Measurements from ENCODE around the gene UBTD2. TPM values are rescaled to one million over a fixed set of nuclear protein-coding genes. Genes with fewer than 3 reads are reported as not detected.
A peak's percentile ranks its signal among the peaks of the same experiment; 100 is the strongest.

Gene UBTD2
- total and polyA plus RNA-seq, 2 experiments from 2014 or later: 17.9 to 46.3 TPM

DNA sequence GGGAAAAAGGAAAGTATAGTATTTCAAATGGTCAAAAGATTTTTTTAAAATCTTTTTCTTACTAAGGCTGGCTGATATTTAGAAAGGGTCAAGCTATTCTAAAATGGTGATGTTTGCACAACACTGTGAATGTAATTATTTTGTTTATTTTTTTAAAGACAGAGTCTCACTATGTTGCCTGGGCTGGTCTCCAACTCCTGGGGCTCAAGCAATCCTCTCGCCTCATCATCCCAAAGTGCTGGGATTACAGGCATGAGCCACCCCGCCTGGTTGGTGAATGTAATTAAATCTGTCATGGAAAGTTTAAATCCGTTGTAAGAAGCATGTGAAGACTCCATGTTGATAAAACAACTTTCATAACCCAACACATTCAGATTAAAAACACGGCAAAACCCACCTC lies 2.6 kb downstream of the UBTD2 start:
- no peaks in the 10 kb centered on the region for H3K9me3 Mint-ChIP-seq
- peaks cover 74% of the 10 kb centered on the region for H3K79me2 ChIP-seq (replicated peaks; ENCODE audit: insufficient read depth)
- no peak for ATAC-seq

DNA sequence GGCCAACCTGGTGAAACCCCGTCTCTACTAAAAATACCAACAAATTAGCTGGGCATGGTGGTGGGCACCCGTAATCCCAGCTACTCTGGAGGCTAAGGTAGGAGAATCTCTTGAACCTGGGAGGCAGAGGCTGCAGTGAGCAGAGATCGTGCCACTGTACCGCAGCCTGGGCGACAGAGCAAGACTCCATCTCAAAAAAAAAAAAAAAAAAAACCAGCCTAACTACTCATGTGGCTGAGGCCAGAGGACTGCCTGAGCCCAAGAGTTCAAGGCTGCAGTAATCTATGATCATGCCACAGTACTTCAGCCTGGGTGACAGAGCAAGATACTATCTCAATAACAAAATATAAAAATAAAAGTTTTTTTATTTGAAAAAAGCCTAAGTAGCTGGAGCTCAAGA lies 3.2 kb downstream of the UBTD2 start:
- H3F3A ChIP-seq (replicated peaks; ENCODE audit: low read depth): no peaks in the 10 kb centered on the region; the same call in 1 of the 2 replicates
- H3K27me3 ChIP-seq (ENCODE audit: insufficient read depth): no peaks in the 10 kb centered on the region
- no peak overlapping the region for H3K27ac ChIP-seq (ENCODE audit: low read depth)
- Mint-ChIP-seq H3K9me3 (no peaks in the 10 kb centered on the region), H3K4me3 (no peak overlapping the region), H3K27me3 (ENCODE audit: insufficient read depth, low read depth, poor library complexity) (peaks cover 19% of the 10 kb centered on the region), H3K27ac (no peak overlapping the region), H3K36me3 (ENCODE audit: low read depth) (peaks cover 13% of the 10 kb centered on the region; the same call in 2 of the 3 replicates), H3K4me1 (peaks cover 35% of the 10 kb centered on the region)
- no peak overlapping the region for H3K4me2 ChIP-seq
- no peaks in the 10 kb centered on the region for H3K36me3 ChIP-seq (ENCODE audit: insufficient read depth)
- H3K79me2 ChIP-seq (replicated peaks; ENCODE audit: insufficient read depth): peaks cover 80% of the 10 kb centered on the region
- no peak overlapping the region for H2AFZ ChIP-seq
- DNase-seq (ENCODE audit: low spot score) (no peak), ATAC-seq (no peak)
- H3K4me1 ChIP-seq (ENCODE audit: insufficient read depth): peaks cover 37% of the 10 kb centered on the region
- peaks cover 63% of the 10 kb centered on the region for H4K20me1 ChIP-seq (replicated peaks; ENCODE audit: insufficient read depth)
- no peak overlapping the region for H3K4me3 ChIP-seq
- H3K9me2 ChIP-seq (ENCODE audit: insufficient read depth): no peaks in the 10 kb centered on the region
- TF ChIP-seq, protein P1, sequence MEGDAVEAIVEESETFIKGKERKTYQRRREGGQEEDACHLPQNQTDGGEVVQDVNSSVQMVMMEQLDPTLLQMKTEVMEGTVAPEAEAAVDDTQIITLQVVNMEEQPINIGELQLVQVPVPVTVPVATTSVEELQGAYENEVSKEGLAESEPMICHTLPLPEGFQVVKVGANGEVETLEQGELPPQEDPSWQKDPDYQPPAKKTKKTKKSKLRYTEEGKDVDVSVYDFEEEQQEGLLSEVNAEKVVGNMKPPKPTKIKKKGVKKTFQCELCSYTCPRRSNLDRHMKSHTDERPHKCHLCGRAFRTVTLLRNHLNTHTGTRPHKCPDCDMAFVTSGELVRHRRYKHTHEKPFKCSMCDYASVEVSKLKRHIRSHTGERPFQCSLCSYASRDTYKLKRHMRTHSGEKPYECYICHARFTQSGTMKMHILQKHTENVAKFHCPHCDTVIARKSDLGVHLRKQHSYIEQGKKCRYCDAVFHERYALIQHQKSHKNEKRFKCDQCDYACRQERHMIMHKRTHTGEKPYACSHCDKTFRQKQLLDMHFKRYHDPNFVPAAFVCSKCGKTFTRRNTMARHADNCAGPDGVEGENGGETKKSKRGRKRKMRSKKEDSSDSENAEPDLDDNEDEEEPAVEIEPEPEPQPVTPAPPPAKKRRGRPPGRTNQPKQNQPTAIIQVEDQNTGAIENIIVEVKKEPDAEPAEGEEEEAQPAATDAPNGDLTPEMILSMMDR (conservative IDR thresholded peaks at IDR 0.05; ENCODE audit: low read depth in 2 of 2): no peak
- no peak for TF ChIP-seq ZNF331 (CRISPR knock-in tag; IDR thresholded peaks at IDR 0.05; ENCODE audit: low read depth)
- no peak for TF ChIP-seq CREB1 (CRISPR knock-in tag; IDR thresholded peaks at IDR 0.05; ENCODE audit: low read depth)
- no peak for TF ChIP-seq EZH2 (IDR thresholded peaks at IDR 0.05; ENCODE audit: low read depth, unreplicated experiment)
- TF ChIP-seq POLR2AphosphoS5 (IDR thresholded peaks at IDR 0.05; ENCODE audit: low read depth): no peak
- no peak for TF ChIP-seq JUNB (IDR thresholded peaks at IDR 0.05; ENCODE audit: unreplicated experiment)
- TF ChIP-seq STAT1 (IDR thresholded peaks at IDR 0.05; ENCODE audit: unreplicated experiment): no peak
- TF ChIP-seq, protein P2, sequence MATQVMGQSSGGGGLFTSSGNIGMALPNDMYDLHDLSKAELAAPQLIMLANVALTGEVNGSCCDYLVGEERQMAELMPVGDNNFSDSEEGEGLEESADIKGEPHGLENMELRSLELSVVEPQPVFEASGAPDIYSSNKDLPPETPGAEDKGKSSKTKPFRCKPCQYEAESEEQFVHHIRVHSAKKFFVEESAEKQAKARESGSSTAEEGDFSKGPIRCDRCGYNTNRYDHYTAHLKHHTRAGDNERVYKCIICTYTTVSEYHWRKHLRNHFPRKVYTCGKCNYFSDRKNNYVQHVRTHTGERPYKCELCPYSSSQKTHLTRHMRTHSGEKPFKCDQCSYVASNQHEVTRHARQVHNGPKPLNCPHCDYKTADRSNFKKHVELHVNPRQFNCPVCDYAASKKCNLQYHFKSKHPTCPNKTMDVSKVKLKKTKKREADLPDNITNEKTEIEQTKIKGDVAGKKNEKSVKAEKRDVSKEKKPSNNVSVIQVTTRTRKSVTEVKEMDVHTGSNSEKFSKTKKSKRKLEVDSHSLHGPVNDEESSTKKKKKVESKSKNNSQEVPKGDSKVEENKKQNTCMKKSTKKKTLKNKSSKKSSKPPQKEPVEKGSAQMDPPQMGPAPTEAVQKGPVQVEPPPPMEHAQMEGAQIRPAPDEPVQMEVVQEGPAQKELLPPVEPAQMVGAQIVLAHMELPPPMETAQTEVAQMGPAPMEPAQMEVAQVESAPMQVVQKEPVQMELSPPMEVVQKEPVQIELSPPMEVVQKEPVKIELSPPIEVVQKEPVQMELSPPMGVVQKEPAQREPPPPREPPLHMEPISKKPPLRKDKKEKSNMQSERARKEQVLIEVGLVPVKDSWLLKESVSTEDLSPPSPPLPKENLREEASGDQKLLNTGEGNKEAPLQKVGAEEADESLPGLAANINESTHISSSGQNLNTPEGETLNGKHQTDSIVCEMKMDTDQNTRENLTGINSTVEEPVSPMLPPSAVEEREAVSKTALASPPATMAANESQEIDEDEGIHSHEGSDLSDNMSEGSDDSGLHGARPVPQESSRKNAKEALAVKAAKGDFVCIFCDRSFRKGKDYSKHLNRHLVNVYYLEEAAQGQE (IDR thresholded peaks at IDR 0.05; ENCODE audit: unreplicated experiment): no peak
- no peak for TF ChIP-seq ZNF114 (CRISPR knock-in tag; IDR thresholded peaks at IDR 0.05)
- TF ChIP-seq, protein P3, sequence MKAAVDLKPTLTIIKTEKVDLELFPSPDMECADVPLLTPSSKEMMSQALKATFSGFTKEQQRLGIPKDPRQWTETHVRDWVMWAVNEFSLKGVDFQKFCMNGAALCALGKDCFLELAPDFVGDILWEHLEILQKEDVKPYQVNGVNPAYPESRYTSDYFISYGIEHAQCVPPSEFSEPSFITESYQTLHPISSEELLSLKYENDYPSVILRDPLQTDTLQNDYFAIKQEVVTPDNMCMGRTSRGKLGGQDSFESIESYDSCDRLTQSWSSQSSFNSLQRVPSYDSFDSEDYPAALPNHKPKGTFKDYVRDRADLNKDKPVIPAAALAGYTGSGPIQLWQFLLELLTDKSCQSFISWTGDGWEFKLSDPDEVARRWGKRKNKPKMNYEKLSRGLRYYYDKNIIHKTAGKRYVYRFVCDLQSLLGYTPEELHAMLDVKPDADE (IDR thresholded peaks at IDR 0.05): no peak
- no peak for TF ChIP-seq EZH2phosphoT487 (IDR thresholded peaks at IDR 0.05; ENCODE audit: unreplicated experiment)

More for the DNA sequence above, 2.6 kb downstream of the UBTD2 start:
- Mint-ChIP-seq H3K27me3 (ENCODE audit: insufficient read depth, low read depth, poor library complexity) (peaks cover 19% of the 10 kb centered on the region), H3K4me1 (peaks cover 34% of the 10 kb centered on the region), H3K4me3 (peak overlapping the region; percentile 98), H3K36me3 (ENCODE audit: low read depth) (peaks cover 13% of the 10 kb centered on the region; the same call in 2 of the 3 replicates), H3K27ac (no peak overlapping the region)
- H4K20me1 ChIP-seq (replicated peaks; ENCODE audit: insufficient read depth): peaks cover 57% of the 10 kb centered on the region
- H3K36me3 ChIP-seq (ENCODE audit: insufficient read depth): no peaks in the 10 kb centered on the region
- peak overlapping the region; percentile 91 for H3K4me2 ChIP-seq
- peak overlapping the region; percentile 95; the same call in 1 of the 2 replicates for H3K4me3 ChIP-seq
- TF ChIP-seq ZNF114 (CRISPR knock-in tag; IDR thresholded peaks at IDR 0.05): no peak
- H3K4me1 ChIP-seq (ENCODE audit: insufficient read depth): peaks cover 37% of the 10 kb centered on the region
- H3F3A ChIP-seq (replicated peaks; ENCODE audit: low read depth): peaks cover 6% of the 10 kb centered on the region; the same call in 1 of the 2 replicates
- DNase-seq (ENCODE audit: low spot score): no peak
- no peaks in the 10 kb centered on the region for H3K27me3 ChIP-seq (ENCODE audit: insufficient read depth)
- no peak overlapping the region for H3K27ac ChIP-seq (ENCODE audit: low read depth)
- no peak overlapping the region for H2AFZ ChIP-seq
- H3K9me2 ChIP-seq (ENCODE audit: insufficient read depth): no peaks in the 10 kb centered on the region

Data from GM23338 (cell line).